A375 (cell line): ENCODE results near the gene CFAP58. TPM values are rescaled to one million over a fixed set of nuclear protein-coding genes. Genes with fewer than 3 reads are reported as not detected.

Experiments
- total RNA-seq: library from RNA; depleted of rRNA; stranded (reverse); fragments of >200 nt; shearing (Covaris generic); gene quantifications from 2 replicates; pipeline ENCODE4 v1.2.3, GENCODE V29; 2014; rRNA removed

CFAP58 gene
- 0.41 and 0.74 TPM in 2 replicates for total RNA-seq

GRCh38 chr10:104353325-104354048 is at the start of gene CFAP58:
TSS of gene CFAP58 (plus strand) at chr10:104353833. CDS start at chr10:104353898, 65 bp downstream.

GRCh38 chr10:104337985-104338735 is 15.5 kb upstream of the CFAP58 start, which contains the start of gene ITPRIP:
TSS of gene ITPRIP (minus strand) at chr10:104338465. CDS start at chr10:104316051, 22,414 bp downstream.

Other genes with a start within 250 kb of the CFAP58 start
- 5.7 and 8.2 TPM in 2 replicates for gene SFR1, start 231.7 kb upstream of the CFAP58 start, total RNA-seq
- gene CFAP43, start 121.5 kb upstream of the CFAP58 start, total RNA-seq = 0.19 and 0.37 TPM in 2 replicates
- gene GSTO1, start 98.9 kb upstream of the CFAP58 start, total RNA-seq = 117 and 139 TPM in 2 replicates
- 0.29 and 1.4 TPM in 2 replicates for gene GSTO2, start 84.6 kb upstream of the CFAP58 start, total RNA-seq
- 15.0 and 22.5 TPM in 2 replicates for gene ITPRIP, start 15.4 kb upstream of the CFAP58 start, total RNA-seq